ENCODE results near the gene MIGA2. TPM values are rescaled to one million over a fixed set of nuclear protein-coding genes. Genes with fewer than 3 reads are reported as not detected.
"Not testable (repeated sequence)": the region's sequence is repeated elsewhere in the genome, so short reads cannot be mapped to it uniquely, and the experiment has no call there.

MIGA2 gene
- total RNA-seq, 4 donors from 2014 or later, result 72.0 to 245 (median 74.0) TPM

DNA sequence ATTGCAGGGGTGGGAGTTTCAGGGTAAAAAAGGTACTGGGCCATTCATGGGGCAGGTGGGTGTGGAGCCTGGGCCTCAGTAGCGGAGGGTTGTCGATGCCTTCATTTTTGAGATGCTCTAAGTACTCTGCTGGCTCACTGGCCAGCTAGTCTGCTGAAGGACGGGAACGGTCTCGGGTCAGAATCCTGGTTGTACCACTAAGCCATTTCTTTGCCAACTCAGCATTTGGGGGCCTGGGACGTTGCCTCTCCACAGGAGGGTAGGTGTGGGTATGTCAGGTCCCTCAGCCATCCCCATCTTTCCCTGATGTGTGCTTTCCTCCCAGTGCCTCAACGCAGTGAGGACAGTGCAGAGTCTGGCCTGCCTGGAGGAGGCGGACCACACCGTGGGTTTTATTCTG, 33.4 kb upstream of the MIGA2 start:
- WGBS, 2 donors (ENCODE audit: low coverage in 1 of 2), result 96% methylated on average over 9 of the region's 9 CpGs; no CpG with 5 or more reads in 1 of the 2 donors
- no peaks in the 10 kb centered on the region for H3K27me3 ChIP-seq
- DNase-seq, result no peak
- in situ Hi-C loops (cut with MboI; ENCODE audit: low pct_ligation_motif_present in 1 of 4, low pct_unique_long_range_greater_than_20kb in 1 of 4, low sequenced_read_pairs in 3 of 4) (no loop called here), intact Hi-C loops (cut with DNase I; ENCODE audit: low total_unique reads) (no loop called here)
- no peak overlapping the region for H3K27ac ChIP-seq
- TF ChIP-seq EP300 (IDR thresholded peaks at IDR 0.05; ENCODE audit: low read depth) (no peak), POLR2AphosphoS5 (IDR thresholded peaks at IDR 0.05) (no peak), POLR2A (IDR thresholded peaks at IDR 0.05) (no peak)
- TF ChIP-seq, protein P1, sequence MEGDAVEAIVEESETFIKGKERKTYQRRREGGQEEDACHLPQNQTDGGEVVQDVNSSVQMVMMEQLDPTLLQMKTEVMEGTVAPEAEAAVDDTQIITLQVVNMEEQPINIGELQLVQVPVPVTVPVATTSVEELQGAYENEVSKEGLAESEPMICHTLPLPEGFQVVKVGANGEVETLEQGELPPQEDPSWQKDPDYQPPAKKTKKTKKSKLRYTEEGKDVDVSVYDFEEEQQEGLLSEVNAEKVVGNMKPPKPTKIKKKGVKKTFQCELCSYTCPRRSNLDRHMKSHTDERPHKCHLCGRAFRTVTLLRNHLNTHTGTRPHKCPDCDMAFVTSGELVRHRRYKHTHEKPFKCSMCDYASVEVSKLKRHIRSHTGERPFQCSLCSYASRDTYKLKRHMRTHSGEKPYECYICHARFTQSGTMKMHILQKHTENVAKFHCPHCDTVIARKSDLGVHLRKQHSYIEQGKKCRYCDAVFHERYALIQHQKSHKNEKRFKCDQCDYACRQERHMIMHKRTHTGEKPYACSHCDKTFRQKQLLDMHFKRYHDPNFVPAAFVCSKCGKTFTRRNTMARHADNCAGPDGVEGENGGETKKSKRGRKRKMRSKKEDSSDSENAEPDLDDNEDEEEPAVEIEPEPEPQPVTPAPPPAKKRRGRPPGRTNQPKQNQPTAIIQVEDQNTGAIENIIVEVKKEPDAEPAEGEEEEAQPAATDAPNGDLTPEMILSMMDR (IDR thresholded peaks at IDR 0.05), result no peak
- H3K4me3 ChIP-seq, result no peak overlapping the region
- H3K4me1 ChIP-seq, result peaks cover 0 to 9% (median 2%) of the 10 kb centered on the region in 4 donors
- H3K36me3 ChIP-seq, result peaks cover 0 to 25% (median 6%) of the 10 kb centered on the region in 4 donors
- H3K9me3 ChIP-seq, result no peaks in the 10 kb centered on the region

DNA sequence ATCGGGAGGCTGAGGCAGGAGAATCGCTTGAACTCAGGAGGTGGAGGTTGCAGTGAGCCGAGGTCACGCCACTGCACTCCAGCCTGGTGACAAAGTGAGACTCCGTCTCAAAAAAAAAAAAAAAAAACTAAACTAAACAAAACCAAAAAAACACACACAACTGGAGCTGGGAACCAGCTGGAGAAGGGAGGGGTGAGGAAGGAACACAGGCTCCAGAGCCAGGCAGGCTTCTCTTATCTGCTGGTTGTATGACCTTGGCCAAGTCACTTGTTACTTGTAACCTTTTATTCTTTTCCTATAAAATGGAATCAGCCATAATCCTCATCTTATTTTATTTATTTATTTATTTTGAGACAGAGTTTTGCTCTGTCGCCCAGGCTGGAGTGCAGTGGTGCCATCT, 32.3 kb upstream of the MIGA2 start:
- H3K9me3 ChIP-seq; H3K27ac ChIP-seq; H3K4me3 ChIP-seq; DNase-seq; in situ Hi-C loops (cut with MboI; ENCODE audit: low pct_ligation_motif_present in 1 of 4, low pct_unique_long_range_greater_than_20kb in 1 of 4, low sequenced_read_pairs in 3 of 4); intact Hi-C loops (cut with DNase I; ENCODE audit: low total_unique reads); H3K27me3 ChIP-seq; H3K4me1 ChIP-seq: not testable (repeated sequence)
- WGBS, 2 donors (ENCODE audit: low coverage in 1 of 2), result 83 to 89% methylated on average over 6 of the region's 6 CpGs
- peaks cover 0 to 16% (median 5%) of the 10 kb centered on the region in 4 donors for H3K36me3 ChIP-seq

DNA sequence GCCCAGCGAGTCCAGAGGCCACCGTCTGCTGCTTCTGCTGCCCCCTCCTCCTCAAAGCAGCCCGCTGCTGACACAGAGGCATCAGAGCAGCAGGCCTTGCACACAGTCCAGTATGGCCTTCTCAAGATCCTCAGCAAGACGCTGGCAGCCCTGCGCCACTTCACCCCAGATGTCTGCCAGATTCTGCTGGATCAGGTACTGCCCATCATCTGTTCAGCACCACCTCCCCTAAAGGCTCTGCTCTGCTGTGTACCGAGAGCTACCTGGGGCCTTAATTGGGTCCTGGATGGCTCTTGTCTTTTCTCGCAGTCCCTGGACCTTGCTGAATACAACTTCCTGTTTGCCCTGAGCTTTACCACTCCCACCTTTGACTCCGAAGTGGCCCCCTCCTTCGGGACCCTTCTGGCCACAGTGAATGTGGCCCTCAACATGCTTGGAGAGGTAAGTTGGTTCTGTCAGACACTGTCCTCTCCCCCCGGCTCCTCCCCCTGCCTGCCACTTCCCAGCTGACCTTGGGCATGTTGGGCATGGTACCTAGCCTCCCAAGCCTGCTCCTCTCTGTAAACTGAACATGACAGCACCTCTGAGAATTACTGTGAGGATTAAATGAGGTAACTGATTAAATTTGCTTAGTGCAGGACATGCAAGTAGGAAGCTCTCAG, 31.0 kb upstream of the MIGA2 start:
- intact Hi-C loops (cut with DNase I; ENCODE audit: low total_unique reads) (no loop called here), in situ Hi-C loops (cut with MboI; ENCODE audit: low pct_ligation_motif_present in 1 of 4, low pct_unique_long_range_greater_than_20kb in 1 of 4, low sequenced_read_pairs in 3 of 4) (no loop called here)
- no peak overlapping the region for H3K27ac ChIP-seq
- no peak for TF ChIP-seq POLR2A (IDR thresholded peaks at IDR 0.05)
- TF ChIP-seq, protein P1 (IDR thresholded peaks at IDR 0.05), result no peak
- no peak for TF ChIP-seq POLR2AphosphoS5 (IDR thresholded peaks at IDR 0.05)
- no peak for TF ChIP-seq EP300 (IDR thresholded peaks at IDR 0.05; ENCODE audit: low read depth)
- 90% methylated on average over 5 to 10 of the region's 10 CpGs for WGBS, 2 donors (ENCODE audit: low coverage in 1 of 2)
- peaks cover 0 to 9% (median 2%) of the 10 kb centered on the region in 4 donors for H3K4me1 ChIP-seq
- H3K9me3 ChIP-seq, result no peaks in the 10 kb centered on the region
- H3K27me3 ChIP-seq, result no peaks in the 10 kb centered on the region
- H3K36me3 ChIP-seq, result peaks cover 0 to 7% (median 0%) of the 10 kb centered on the region in 4 donors
- H3K4me3 ChIP-seq, result no peak overlapping the region
- DNase-seq, result no peak

DNA sequence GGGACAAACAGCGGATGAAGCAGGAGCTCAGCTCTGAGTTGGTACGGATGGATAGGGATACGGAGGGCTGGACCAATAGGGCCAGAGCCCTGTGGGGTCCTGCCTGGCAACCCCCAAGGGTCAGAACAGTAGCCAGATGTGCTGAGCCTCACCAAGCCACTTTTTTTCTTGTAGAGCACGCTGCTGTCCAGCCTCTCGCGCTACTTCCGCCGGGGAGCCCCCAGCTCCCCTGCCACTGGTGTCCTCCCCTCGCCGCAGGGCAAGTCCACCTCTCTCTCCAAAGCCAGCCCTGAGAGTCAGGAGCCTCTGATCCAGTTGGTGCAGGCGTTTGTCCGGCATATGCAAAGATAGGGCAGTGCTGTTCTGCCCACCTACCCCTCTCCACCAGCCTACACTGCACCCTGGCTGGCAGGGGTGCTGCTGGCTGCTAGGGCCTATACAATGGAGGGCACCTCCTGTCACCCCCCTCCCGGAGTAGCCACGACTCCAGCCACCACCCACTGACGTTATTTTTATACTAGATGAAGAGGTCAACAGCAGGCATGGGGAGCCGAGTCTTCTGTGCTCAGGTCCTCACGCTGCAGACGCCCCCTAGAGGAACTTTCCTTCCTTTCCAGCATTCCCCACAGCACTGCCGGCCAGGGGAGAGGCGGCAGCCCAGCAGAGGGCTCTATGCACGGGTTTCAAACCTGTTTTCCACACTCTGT, 29.9 kb upstream of the MIGA2 start:
- TF ChIP-seq EP300 (IDR thresholded peaks at IDR 0.05; ENCODE audit: low read depth), result no peak
- TF ChIP-seq, protein P1 (IDR thresholded peaks at IDR 0.05), result peak; percentile 72 to 78 (median 76)
- peaks cover 0 to 7% (median 0%) of the 10 kb centered on the region in 4 donors for H3K36me3 ChIP-seq
- intact Hi-C loops (cut with DNase I; ENCODE audit: low total_unique reads), result no loop called here

More for the DNA sequence above, 29.9 kb upstream of the MIGA2 start:
- in situ Hi-C loops (cut with MboI; ENCODE audit: low pct_ligation_motif_present in 1 of 4, low pct_unique_long_range_greater_than_20kb in 1 of 4, low sequenced_read_pairs in 3 of 4), result no loop called here
- Histone ChIP-seq H3K4me3 (no peak overlapping the region), H3K4me1 (peaks cover 0 to 9% (median 2%) of the 10 kb centered on the region in 4 donors), H3K27me3 (no peaks in the 10 kb centered on the region), H3K27ac (peak overlapping the region; percentile 20 to 49 (median 34)), H3K9me3 (no peaks in the 10 kb centered on the region)
- peak; percentile 66 for DNase-seq
- 41% methylated on average over 16 of the region's 21 CpGs; no CpG with 5 or more reads in 1 of the 2 donors for WGBS, 2 donors (ENCODE audit: low coverage in 1 of 2)

Data from transverse colon (tissue), 4 donors.